Lower lobe of right lung (tissue), 2 donors: Measurements from ENCODE around the gene PDCD1. TPM values are rescaled to one million over a fixed set of nuclear protein-coding genes. Genes with fewer than 3 reads are reported as not detected.
"Not testable (repeated sequence)": the region's sequence is repeated elsewhere in the genome, so short reads cannot be mapped to it uniquely, and the experiment has no call there.

Experiments
- ATAC-seq, 2 donors: fragments of 200-7000 bp; cut with Tn5 transposase; one replicate each; pipeline ENCODE4 v1.9.1; 2020 to 2022; ENCODE audit warnings: mild to moderate bottlenecking in 2 of 2, moderate library complexity in 2 of 2
- DNase-seq: peaks from one replicate; pipeline ENCODE4 v3.0.0-alpha.2; 2020
- H3K27ac ChIP-seq: fragments of 200-600 bp; one replicate; pipeline ENCODE4 v1.8.0; 2022
- H3K27me3 ChIP-seq: fragments of 200-600 bp; one replicate; pipeline ENCODE4 v1.8.0; 2022; ENCODE audit warnings: low read depth
- H3K36me3 ChIP-seq: fragments of 200-600 bp; one replicate; pipeline ENCODE4 v1.8.0; 2022; ENCODE audit warnings: mild to moderate bottlenecking
- H3K4me1 ChIP-seq: fragments of 200-600 bp; one replicate; pipeline ENCODE4 v1.8.0; 2022
- H3K4me3 ChIP-seq: fragments of 200-600 bp; one replicate; pipeline ENCODE4 v1.8.0; 2022; ENCODE audit warnings: mild to moderate bottlenecking
- H3K9me3 ChIP-seq: fragments of 200-600 bp; one replicate; pipeline ENCODE4 v1.8.0; 2022
- CTCF ChIP-seq: fragments of 200-600 bp; IDR thresholded peaks from one replicate; pipeline ENCODE4 v1.8.0; 2022; ENCODE audit warnings: antibody characterized with exemption, mild to moderate bottlenecking
- intact Hi-C: fragments of 100-400 bp; cut with DNase I; formaldehyde crosslinking; loops from one replicate; pipeline ENCODE4 v1.11.0; 2022
- total RNA-seq: library from RNA; stranded (reverse); fragmentation: NEBNext Ultra II Directional; extraction: Animal tissue kit (Norgen Biotek cat#: 25700); gene quantifications from one replicate; pipeline ENCODE4 v1.2.1, GENCODE V29; 2021
- donor health status: DM: no; HTN: yes; CAD: no; lungs with severe emphysema.

Gene PDCD1
- total RNA-seq, 1 donor from 2014 or later, result 1.4 TPM

GRCh38 chr2:241818229-241818942 lies 40.3 kb downstream of the PDCD1 start:
- intact Hi-C loops, result no loop called here
- H3K4me1 ChIP-seq, result peaks cover 8% of the 10 kb centered on the region
- no peak overlapping the region for H3K4me3 ChIP-seq
- no peak for ATAC-seq
- H3K9me3 ChIP-seq, result no peaks in the 10 kb centered on the region
- no peak overlapping the region for H3K27ac ChIP-seq
- TF ChIP-seq CTCF, result no peak
- peak; percentile 34 for DNase-seq
- H3K27me3 ChIP-seq, result peaks cover 30% of the 10 kb centered on the region
- no peaks in the 10 kb centered on the region for H3K36me3 ChIP-seq

GRCh38 chr2:241817821-241818215 lies 40.9 kb downstream of the PDCD1 start:
- H3K4me1 ChIP-seq, DNase-seq, ATAC-seq, H3K36me3 ChIP-seq, H3K27ac ChIP-seq, H3K4me3 ChIP-seq, intact Hi-C loops, H3K9me3 ChIP-seq: not testable (repeated sequence)
- peaks cover 32% of the 10 kb centered on the region for H3K27me3 ChIP-seq

- DNase-seq (peak; percentile 37), ATAC-seq (no peak)
- H3K4me3 ChIP-seq, result no peak overlapping the region
Observed at GRCh38 chr2:241817126-241817820, 41.4 kb downstream of the PDCD1 start.

GRCh38 chr2:241816431-241817121 lies 42.1 kb downstream of the PDCD1 start:
- Histone ChIP-seq H3K36me3 (no peaks in the 10 kb centered on the region), H3K27ac (no peak overlapping the region), H3K4me3 (no peak overlapping the region), H3K4me1 (peaks cover 8% of the 10 kb centered on the region), H3K27me3 (peaks cover 36% of the 10 kb centered on the region), H3K9me3 (no peaks in the 10 kb centered on the region)
- no peak for TF ChIP-seq CTCF
- no peak for ATAC-seq
- peak; percentile 38 for DNase-seq
- intact Hi-C loops, result no loop called here

More at GRCh38 chr2:241817126-241817820, 41.4 kb downstream of the PDCD1 start:
- intact Hi-C loops, result no loop called here
- Histone ChIP-seq H3K27ac (no peak overlapping the region), H3K36me3 (no peaks in the 10 kb centered on the region), H3K9me3 (no peaks in the 10 kb centered on the region), H3K27me3 (peaks cover 32% of the 10 kb centered on the region), H3K4me1 (peaks cover 8% of the 10 kb centered on the region)
- no peak for TF ChIP-seq CTCF

- Histone ChIP-seq H3K36me3 (no peaks in the 10 kb centered on the region), H3K4me1 (peaks cover 8% of the 10 kb centered on the region), H3K9me3 (no peaks in the 10 kb centered on the region), H3K4me3 (no peak overlapping the region), H3K27ac (no peak overlapping the region), H3K27me3 (peaks cover 28% of the 10 kb centered on the region)
- DNase-seq, result no peak
- ATAC-seq, result no peak
- intact Hi-C loops, result no loop called here
- no peak for TF ChIP-seq CTCF
Observed at GRCh38 chr2:241815477-241816430, 42.9 kb downstream of the PDCD1 start.
